Fibroblast of pulmonary artery (primary cell): Measurements from ENCODE around the gene SUGCT.

Source experiments
- DNase-seq: peaks from one replicate; pipeline ENCODE4 v3.0.0-alpha.2; 2010; ENCODE audit warnings: low read depth
- H3K4me3 ChIP-seq: replicated peaks from 2 replicates; pipeline ENCODE4 v1.5.1; 2011; ENCODE audit warnings: low read depth, mild to moderate bottlenecking, control low read depth, low read length, moderate library complexity
- TF ChIP-seq, protein P1 (sequence below): IDR thresholded peaks from 2 replicates; pipeline ENCODE4 v1.5.1; 2011; ENCODE audit warnings: mild to moderate bottlenecking, control low read depth, low read length, inconsistent platforms; ENCODE audit errors: missing control alignments

The SUGCT gene

DNA sequence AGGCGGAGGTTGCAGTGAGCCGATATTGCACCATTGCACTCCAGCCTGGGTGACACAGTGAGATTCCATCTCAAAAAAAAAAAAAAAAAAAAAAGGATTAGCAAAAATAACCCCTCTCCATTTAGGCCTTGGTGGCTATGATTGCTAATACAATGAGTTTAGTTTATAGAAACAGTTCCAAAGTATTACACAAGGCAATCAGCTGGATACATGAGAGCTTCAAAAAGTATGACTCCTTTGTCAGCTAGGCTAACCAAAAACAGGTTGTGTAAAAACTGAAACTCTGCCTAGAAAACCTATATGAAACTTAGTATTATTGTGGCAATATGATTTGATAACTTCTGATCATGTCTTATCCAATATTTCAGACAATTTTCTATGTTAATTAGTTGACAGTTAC is 57.2 kb downstream of the SUGCT start:
- H3K4me3 ChIP-seq: no peak overlapping the region
- peak; percentile 54 for DNase-seq
- TF ChIP-seq, protein P1, sequence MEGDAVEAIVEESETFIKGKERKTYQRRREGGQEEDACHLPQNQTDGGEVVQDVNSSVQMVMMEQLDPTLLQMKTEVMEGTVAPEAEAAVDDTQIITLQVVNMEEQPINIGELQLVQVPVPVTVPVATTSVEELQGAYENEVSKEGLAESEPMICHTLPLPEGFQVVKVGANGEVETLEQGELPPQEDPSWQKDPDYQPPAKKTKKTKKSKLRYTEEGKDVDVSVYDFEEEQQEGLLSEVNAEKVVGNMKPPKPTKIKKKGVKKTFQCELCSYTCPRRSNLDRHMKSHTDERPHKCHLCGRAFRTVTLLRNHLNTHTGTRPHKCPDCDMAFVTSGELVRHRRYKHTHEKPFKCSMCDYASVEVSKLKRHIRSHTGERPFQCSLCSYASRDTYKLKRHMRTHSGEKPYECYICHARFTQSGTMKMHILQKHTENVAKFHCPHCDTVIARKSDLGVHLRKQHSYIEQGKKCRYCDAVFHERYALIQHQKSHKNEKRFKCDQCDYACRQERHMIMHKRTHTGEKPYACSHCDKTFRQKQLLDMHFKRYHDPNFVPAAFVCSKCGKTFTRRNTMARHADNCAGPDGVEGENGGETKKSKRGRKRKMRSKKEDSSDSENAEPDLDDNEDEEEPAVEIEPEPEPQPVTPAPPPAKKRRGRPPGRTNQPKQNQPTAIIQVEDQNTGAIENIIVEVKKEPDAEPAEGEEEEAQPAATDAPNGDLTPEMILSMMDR: no peak

DNA sequence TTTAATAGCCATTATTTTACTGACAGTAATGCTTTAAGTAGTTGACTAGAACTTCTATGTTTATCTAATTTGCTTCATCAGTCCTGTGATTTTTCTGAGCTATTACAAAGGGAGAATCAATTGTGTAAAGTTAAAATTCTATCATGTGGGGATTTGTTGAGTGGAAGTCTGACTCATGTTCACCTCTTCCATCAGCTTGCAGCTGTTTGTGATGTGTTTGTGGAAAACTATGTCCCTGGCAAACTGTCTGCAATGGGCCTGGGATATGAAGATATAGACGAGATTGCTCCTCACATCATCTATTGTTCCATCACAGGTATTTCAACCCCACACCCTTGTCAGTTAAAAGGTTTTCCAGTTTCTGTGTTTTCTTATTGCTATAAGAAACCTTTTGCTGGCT is 59.9 kb downstream of the SUGCT start:
- no peak overlapping the region for H3K4me3 ChIP-seq
- peak; percentile 79 for DNase-seq
- TF ChIP-seq, protein P1: no peak

DNA sequence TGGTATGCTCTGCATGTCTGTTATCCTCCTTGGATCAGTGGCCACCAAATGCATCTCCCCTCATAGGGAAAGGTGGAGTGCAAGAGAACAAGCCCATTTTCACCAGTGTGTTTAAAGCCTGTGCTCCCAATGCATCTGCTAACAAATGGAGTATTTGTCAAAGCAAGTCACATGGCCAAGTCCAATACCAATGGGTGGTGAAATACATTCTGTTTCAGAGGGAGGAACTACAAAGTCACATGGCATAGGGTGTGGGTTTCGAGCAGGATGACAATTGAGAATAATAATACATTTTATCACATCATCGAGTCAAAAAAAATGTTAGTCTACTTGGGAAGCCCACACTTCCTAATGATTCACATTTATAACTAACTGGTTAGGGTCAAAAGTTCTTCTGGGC is 62.7 kb downstream of the SUGCT start:
- no peak overlapping the region for H3K4me3 ChIP-seq
- DNase-seq: no peak
- TF ChIP-seq, protein P1: no peak

DNA sequence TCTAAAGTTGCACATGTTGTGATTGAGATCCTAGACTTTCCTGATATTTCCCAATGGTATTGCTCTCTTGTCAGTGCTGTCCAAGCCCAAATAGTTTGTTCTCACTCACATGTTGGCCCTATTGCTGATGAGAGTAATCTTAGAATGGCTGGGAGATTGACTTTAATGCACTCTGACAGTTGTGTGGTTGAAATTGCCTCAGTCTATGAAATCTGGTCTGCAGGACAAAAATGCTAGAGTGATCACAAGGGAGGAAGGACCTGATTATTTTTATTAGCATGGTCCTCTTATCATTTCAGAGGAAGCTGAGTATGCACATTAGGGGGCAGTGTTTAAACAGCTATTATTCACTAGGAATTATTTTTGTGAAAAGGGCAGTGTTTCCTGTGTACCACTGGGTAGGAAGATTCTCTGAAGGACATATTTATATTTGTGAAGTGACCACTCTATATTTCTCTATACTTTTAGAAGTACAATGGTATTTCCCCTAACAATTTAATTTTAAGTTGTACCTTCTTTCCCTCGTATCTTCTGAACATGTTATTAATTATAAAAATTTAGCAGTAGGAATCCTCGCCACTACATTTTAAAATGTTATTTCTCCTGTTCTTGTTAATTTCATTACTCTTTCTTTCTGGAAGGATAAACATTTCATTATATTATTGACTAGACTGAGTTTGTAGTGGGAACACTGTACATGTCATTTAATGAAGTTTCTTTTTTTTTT is 64.4 kb downstream of the SUGCT start:
- H3K4me3 ChIP-seq: no peak overlapping the region
- DNase-seq: peak; percentile 84
- TF ChIP-seq, protein P1: peak; percentile 74

DNA sequence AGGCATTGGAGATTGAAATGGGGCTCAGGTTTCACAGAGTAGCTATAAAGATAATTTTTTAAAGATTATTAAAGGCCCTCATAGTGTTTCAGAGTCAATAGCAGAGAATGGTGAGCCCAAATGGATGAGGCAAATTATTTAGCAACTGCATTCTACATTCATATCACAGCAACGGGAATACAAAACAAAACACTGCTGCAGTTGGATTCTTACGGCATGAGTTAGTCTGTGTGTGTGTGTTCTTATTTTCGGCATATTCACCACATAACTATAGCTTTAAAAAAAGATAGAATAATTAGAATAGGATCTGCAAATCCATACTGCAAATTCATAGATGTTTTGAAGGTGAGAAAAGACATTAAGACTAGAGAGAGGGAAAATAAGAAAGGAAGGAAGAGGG is 66.0 kb downstream of the SUGCT start:
- H3K4me3 ChIP-seq: no peak overlapping the region
- TF ChIP-seq, protein P1: no peak
- DNase-seq: peak; percentile 90

DNA sequence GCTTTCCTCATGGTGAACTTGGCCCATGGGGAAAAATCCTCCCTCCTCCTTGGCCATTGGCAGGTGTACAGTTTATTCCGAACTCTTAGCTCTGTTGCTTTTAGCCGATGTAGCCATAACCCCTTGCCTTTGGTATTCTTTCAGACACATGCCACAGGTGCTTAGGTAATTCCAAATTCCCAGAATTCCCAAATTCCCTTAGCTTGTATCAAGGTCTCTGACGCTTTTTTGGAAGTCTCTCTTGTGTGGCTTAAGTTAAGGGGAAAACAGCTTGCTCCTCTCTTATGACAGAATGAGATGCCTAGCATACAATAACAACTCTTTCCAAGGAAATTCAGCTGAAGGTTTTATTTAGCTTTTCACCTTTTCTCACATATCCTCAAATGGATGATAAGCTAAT is 68.0 kb downstream of the SUGCT start:
- no peak for DNase-seq
- H3K4me3 ChIP-seq: no peak overlapping the region
- TF ChIP-seq, protein P1: no peak

DNA sequence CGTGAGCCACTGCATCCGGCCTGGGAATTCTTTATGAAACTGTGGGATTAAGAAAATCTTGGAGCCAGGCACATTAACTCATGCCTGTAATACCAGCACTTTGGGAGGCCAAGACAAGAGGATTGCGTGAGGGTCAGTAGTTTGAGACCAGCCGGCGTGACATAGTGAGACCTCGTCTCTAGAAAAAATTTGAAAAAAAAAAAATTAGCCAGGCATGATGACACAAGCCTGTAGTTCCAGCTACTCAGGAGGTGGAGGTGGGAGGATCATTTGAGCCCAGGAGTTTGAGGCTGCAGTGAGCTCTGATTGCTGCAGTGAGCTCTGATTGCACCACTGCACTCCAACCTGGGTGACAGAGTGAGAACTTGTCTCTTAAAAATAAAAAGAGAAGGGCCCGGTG is 69.8 kb downstream of the SUGCT start:
- no peak for DNase-seq
- no peak overlapping the region for H3K4me3 ChIP-seq
- TF ChIP-seq, protein P1: no peak
